GM19099 (cell line): Measurements from ENCODE around the gene KIN.

ENCODE experiments used
- POLR2A ChIP-seq: IDR thresholded peaks from 3 replicates; pipeline ENCODE4 v1.6.1; 2011; ENCODE audit warnings: low read depth; ENCODE audit not compliant: insufficient read length; ENCODE audit errors: extremely low read depth

KIN gene, protein sequence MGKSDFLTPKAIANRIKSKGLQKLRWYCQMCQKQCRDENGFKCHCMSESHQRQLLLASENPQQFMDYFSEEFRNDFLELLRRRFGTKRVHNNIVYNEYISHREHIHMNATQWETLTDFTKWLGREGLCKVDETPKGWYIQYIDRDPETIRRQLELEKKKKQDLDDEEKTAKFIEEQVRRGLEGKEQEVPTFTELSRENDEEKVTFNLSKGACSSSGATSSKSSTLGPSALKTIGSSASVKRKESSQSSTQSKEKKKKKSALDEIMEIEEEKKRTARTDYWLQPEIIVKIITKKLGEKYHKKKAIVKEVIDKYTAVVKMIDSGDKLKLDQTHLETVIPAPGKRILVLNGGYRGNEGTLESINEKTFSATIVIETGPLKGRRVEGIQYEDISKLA

DNA sequence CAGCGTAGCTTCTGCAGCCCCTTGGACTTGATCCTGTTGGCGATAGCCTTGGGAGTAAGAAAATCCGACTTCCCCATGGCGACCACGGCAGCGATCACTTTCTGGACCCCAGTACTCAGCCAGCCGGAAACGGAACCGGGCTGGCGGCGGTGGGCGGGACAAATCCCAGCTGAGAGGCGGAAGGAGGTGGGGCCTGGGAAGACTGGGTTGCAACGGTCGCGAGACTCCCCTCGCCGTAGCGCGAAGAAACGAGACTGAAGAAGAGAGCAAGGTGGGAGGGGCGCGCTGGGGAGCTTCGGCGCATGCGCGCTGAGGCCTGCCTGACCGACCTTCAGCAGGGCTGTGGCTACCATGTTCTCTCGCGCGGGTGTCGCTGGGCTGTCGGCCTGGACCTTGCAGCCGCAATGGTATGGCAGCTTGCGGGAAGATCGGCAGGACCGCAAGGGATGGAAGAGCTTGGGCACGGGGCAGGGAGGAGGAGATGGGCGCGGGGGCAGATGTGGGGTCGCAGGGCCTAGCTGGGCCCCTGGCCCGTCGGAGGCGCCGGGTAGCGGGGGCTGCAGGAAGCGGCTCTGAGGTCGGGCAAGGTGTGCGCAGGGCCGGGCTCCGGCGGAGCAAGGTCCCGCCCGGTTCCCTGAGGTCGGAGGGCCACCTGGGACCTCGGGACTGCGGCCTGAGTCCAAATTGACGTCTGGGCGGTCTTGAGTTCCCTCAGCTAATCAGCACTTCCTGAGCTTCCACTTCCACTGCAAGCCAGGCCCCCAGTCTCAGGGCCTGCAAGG, at the start of gene KIN, which contains the start of gene ATP5F1C:
Gene KIN (minus strand): TSS at position 137 of the 782 bp plus-strand sequence. CDS start 60 bp downstream, at position 77.
Gene ATP5F1C (plus strand): TSS at position 321 of the 782 bp plus-strand sequence. CDS start 31 bp downstream, at position 352.
- peak; percentile 95 for TF ChIP-seq POLR2A

DNA sequence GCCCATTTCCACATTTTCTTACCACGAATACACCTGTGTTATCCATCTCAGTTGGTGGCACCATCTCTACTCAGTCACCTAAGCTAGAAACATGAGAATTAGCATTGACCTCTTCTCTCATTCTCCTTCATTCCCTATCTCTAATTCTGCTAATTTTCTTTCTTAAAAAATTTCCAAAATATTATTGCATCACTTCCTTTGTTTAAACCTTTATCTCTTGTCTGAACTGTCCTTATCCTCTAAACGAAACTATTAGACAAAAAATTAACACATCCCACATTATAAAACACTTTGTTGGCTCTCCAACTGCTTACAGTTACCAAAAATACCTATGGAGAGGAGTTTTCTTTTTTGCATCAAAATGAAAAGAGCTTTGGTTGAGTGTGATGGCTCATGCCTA, 48.8 kb upstream of the KIN start:
- no peak for TF ChIP-seq POLR2A

DNA sequence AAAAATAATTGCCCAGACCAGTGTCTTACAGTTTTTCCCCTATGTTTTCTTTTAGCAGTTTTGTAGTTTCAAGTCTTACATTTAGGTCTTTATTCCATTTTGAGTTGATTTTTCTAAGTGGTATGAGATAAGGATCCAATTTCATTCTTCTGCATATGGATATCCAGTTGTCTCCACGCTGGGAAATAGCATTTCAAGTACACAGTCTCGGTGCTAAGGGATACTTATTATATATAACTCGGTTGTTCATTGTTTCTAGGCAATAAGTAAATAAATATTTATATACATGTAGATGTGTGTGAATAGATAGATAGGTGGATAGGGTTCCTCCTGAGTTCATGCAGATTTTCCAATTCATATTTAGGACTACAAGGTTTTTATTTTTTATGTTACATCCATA, 46.5 kb upstream of the KIN start:
- TF ChIP-seq POLR2A: no peak

DNA sequence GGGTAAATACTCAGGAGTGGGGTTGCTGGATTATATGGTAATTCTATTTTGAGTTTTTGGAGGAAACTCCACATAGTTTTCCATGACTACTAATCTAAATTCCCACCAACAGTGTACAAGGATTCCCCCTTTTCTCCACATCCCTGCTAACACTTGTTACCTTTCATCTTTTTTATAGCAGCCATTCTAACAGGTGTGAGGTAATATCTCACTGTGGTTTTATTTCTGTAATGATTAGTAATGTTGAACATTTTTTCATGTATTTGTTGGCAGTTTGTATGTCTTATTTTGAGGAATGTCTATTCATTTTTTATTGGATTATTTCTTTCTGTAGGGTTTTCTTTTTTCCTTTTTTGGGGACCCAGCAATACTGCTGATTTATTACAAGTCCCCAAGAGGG, 45.4 kb upstream of the KIN start:
- TF ChIP-seq POLR2A: no peak

DNA sequence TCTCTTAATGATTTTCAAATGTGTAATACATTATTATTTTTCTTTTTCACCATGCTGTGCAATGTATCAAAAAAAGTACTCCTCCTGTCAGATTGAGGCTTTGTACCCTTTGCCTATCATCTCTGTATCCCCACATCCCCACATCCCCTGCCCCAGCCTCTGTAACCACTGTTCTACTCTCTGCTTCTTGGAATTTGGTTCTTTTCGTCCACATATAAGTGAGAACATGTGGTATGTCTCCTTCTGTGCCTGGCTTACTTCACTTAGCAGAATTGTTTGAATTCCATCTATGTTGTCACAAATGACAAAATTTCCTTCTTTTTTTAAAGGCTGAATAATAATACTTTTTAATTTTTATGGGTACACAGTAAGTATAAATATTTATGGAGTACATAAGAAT, 44.3 kb upstream of the KIN start:
- TF ChIP-seq POLR2A: no peak

DNA sequence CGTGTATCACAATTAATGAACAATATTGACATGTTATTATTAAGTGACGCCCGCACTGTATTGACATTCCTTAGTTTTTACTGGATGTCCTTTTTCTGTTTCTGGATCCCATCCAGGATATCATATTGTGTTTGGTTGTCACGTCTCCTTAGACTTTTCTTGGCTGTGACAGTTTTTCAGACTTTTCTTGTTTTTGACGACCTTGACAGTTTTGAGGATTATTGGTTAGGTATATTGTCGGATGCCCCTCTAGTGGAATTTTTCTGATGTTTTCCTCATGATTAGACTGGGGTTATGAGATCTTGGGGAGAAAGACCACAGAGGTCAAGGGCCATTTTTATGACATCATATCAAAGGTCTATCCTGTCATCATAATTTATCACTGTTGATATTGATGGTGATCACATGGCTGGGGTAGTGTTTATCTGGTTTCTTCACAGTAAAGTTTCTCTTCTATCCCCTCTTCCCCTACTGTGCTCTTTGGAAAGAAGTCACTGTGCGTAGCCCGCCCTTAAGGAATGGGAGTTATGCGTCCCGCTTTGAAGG, 41.6 kb upstream of the KIN start:
- TF ChIP-seq POLR2A: no peak

DNA sequence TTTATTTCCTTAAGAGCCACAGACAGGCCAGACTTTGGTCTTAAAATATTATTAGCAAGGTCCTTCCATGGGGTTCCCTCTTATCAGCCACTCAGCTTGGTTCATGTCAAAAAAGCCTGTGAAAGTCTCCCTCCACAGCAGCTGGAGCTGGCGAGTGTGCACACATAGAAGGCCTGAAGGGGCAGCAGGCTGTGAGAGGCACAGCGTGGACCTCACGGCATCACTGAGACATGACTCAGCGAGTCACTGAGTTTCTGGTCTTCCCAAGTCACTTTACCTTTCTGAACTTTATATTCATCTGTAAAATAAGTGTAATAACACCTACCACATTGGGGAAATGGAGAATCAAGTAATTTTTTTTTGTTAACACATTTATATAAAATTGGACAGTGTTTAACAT, 39.2 kb upstream of the KIN start:
- no peak for TF ChIP-seq POLR2A

DNA sequence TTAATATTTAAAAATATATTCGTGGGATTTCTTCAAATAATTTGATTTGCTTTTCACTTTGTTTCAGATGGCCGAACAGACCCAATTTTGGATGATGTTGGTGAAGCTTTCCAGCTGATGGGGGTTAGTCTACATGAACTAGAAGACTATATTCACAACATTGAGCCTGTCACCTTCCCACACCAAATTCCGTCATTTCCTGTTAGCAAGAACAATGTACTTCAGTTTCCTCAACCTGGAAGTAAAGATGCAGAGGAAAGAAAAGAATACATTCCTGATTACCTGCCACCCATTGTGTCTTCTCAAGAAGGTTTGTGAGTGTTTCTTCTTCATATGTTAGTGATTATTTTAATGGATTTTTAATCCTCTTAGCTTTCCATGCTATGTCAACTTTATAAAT, 36.5 kb upstream of the KIN start:
- no peak for TF ChIP-seq POLR2A

DNA sequence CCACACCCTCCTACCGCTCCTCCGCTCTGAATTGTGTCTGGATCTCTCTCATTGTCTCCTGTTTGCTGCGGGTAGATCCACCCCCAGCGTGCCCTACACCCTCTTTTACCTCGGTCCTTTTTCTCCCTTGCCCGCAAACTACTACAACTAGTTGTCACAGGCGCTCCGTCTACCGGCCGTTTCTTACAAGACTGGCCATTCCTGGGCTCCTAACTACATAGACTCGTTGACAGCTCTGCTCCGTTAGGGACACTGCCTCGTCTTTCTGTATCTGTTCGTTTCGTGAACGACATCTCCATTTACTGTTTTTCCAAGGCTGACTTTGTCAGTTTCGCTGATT, 31.3 kb upstream of the KIN start:
- no peak for TF ChIP-seq POLR2A

DNA sequence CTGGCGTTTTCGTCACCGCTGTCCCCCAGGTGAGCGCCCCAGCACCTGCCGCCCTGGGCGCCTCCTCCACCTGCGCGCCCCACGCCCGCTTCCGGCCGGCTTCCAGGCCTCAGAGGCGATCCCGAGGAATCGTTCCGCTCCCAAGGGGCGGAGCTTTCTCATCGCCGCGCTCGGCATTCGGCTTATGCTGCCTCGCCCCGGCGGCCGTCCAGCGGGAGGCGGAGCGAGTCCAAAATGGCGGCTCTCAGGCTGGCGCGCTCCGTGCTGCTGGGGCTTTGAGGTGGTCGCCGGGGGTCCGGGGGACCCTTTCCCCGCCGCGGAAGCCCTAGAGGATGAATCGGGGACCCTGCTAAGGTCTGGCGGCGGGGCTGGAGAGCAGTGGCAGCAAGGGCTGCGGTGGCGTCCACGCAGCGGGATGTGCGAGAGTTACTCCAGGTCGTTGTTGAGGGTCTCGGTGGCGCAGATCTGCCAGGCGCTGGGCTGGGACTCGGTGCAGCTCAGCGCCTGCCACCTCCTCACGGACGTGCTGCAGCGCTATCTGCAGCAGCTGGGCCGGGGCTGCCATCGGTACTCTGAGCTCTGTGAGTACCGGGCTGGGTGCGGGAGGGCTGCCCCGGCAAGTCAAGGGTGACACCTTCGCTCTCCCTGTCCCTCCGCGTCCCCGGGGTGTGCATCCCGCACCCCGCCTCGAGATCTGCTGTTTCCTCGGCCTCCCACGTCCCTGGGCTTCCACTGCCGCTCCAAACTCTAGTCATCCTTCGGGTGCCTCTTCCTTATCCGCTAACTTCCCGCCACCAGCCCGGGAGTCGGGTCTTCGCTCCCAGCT, 30.7 kb upstream of the KIN start, which contains the start of gene TAF3:
Gene TAF3 (plus strand): TSS at position 211 of the 826 bp plus-strand sequence. CDS start 205 bp downstream, at position 416.
- peak; percentile 90 for TF ChIP-seq POLR2A

DNA sequence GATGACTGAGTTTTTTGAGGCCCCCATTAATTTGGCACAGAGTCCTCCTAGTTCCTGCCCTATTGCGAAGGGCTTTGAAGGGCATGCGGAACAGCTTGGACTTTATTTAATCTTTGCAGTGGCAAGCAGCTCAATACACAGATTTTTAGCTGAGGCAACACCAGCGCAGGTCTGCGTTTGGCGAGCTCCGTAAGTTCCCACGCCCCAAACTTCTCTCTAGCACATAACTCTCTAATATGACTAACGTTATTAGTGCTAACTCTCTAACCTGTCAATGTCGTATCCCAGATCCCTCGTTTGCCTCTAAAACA, 30.1 kb upstream of the KIN start:
- no peak for TF ChIP-seq POLR2A

DNA sequence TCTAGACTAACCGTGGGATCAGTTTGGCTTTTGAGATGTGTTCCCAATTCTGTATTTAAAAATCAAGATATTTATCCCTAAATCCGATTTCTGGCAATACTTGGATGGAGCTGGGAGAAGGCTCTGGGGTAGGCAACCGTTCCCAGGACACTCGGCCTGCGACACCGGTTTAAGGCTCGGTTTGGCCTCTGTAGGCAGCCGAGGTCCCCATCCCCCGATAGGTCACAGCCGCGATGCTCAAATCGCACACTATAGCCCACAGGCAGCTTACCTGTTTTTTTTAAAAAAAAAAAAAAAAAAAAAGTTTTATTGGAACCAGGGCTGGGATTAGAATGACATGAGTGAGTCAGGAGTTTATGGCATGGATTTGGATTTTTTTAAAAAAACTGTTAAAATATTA, 29.8 kb upstream of the KIN start:
- no peak for TF ChIP-seq POLR2A

DNA sequence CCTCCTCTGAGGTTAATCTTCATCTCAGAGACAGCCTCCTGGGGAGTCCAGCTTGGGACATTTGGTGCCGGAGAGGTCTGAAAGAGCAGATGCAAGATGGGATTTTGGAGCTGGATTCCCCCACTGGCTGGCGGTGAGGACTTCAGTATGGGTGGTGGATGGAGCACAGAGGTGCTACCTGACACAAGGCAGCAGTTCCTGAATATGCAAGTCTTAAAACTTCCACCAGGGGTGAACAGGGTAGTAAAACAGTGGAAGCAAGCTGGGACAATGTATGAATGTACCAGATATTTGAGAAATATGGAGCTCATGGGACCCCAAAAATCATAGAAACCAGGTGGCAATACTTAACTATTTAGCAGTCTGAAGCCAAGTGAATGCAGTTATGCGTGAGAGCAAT, 25.7 kb upstream of the KIN start:
- no peak for TF ChIP-seq POLR2A

DNA sequence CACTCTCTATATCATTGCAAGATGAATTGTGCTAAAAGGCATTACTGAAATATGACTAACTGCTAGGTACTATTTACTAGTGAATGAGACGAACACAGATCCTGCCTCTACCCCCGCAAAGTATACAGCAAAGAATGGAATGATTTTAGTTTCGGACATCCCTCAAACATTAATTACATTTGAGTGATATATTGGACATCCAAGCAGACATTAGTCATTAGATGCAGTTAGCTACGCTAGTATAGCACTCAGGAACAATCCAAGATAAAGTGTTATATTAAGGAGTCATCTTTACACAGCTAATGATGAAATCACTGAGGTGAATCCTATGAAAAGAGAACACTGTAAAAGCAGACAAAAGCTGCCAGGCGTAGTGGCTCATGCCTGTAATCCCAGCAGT, 23.2 kb upstream of the KIN start:
- no peak for TF ChIP-seq POLR2A

DNA sequence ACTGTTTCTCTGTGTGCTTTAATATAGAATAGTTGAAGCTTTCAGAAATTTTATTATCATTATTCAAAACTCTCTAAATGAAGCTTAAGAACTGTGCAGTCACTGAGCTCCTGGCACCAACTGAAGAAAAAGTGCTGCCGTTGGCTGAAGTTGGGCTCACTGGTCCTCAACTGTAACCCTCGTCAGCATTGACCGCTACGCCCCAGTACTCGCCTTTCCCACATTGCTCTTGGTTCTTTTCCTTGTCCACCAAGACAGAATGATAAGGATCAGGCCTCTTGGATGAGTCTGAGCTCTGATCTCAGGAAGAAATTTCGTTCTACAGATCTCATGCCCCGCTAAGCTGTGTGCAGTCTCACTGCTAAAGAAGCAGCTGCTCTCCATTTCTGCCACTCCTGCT, 22.6 kb upstream of the KIN start:
- no peak for TF ChIP-seq POLR2A

DNA sequence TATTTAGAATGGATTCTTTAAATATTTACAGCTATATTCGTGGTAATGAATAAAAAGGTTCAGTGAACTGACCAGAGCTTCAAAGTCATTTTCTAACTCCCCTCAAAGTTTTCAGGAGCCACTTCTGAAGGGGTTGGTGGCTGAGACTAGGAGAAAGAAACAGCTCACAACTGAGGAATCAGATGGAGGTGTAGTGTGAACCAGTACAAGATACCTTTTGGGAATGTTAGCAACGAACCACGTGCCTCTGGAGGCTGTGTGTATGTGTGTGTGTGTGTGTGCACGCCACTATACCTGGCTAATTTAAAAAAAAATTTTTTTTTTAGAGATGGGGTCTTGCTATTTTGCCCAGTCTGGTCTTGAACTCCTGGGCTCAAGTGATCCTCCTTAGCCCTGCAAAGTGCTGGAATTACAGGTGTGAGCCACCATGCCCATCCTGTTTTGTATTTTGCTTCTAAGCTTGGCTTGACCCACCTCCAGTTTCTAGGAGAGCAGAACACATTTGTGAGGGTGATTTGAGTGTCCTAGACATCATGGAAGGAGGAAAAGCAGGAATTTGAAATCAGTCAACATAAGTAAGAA, 21.0 kb upstream of the KIN start:
- TF ChIP-seq POLR2A: no peak

DNA sequence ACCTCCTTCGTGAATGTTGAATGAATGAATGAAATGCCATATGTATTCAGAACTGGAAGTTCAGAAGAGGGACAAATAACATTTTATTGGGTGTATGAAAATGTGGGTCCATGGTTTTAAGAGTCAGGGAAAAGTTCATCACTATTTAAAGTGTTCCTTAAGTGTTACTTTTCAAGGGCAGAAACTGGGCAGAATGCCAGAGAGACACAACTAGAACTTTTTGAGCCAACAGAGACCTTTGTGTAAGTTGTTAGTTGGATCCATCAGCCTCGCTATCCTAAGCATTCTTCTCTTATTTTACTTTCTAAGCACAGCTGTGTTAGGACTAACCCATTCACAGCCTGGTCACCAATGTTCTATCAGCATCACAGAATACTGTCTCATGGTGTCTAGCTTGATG, 16.9 kb upstream of the KIN start:
- TF ChIP-seq POLR2A: no peak
